CD8-positive, alpha-beta memory T cell (primary cell): Measurements from ENCODE around the gene REPS1. TPM values are rescaled to one million over a fixed set of nuclear protein-coding genes. Genes with fewer than 3 reads are reported as not detected.

ENCODE experiments used
- CTCF ChIA-PET: fragments of 350-600 bp; sonication (Branson Sonifier 250); formaldehyde crosslinking; loops from one replicate; lab custom pipeline; 2021; ENCODE audit warnings: antibody characterized with exemption; lab: Charles Lee
- POLR2A ChIA-PET: fragments of 350-600 bp; sonication (Branson Sonifier 250); formaldehyde crosslinking; loops from one replicate; lab custom pipeline; 2021; ENCODE audit warnings: antibody characterized with exemption; lab: Charles Lee
- DNase-seq, 5 donors: peaks; one replicate each; pipeline versions ENCODE4 v3.0.0 to v3.0.0-alpha.2; 2020 to 2022; ENCODE audit warnings: mixed read lengths in 1 of 5
- H3K27ac ChIP-seq: one replicate; pipeline ENCODE4 v1.7.0; 2013; ENCODE audit warnings: low read depth, mild to moderate bottlenecking, low read length, moderate library complexity
- H3K27me3 ChIP-seq: 2 replicates; pipeline ENCODE4 v1.7.0; 2013; ENCODE audit warnings: low read length, mild to moderate bottlenecking; ENCODE audit not compliant: insufficient read depth, poor library complexity, severe bottlenecking
- H3K36me3 ChIP-seq: 2 replicates; pipeline ENCODE4 v1.7.0; 2013; ENCODE audit warnings: mild to moderate bottlenecking, low read length, moderate library complexity; ENCODE audit not compliant: insufficient read depth
- H3K4me1 ChIP-seq: 2 replicates; pipeline ENCODE4 v1.7.0; 2013; ENCODE audit warnings: mild to moderate bottlenecking, low read length, moderate library complexity; ENCODE audit not compliant: insufficient read depth
- H3K4me3 ChIP-seq: 2 replicates; pipeline ENCODE4 v1.7.0; 2013; ENCODE audit warnings: mild to moderate bottlenecking, low read length
- H3K9me3 ChIP-seq: 2 replicates; pipeline ENCODE4 v1.7.0; 2013; ENCODE audit warnings: mild to moderate bottlenecking, low read length
- H3K27ac Mint-ChIP-seq, 8 donors: one replicate each; pipeline ENCODE4 v1.8.0; 2020 to 2021; ENCODE audit warnings: mixed read lengths in 8 of 8, mild to moderate bottlenecking in 6 of 8, inconsistent platforms in 3 of 8, moderate library complexity in 3 of 8
- H3K27me3 Mint-ChIP-seq, 2 donors: one replicate each; pipeline ENCODE4 v1.8.0; 2020 to 2021; ENCODE audit warnings: mixed read lengths in 2 of 2, mild to moderate bottlenecking in 1 of 2, moderate library complexity in 1 of 2
- H3K36me3 Mint-ChIP-seq, 3 donors: one replicate each; pipeline ENCODE4 v1.8.0; 2020 to 2021; ENCODE audit warnings: mixed read lengths in 3 of 3, inconsistent platforms in 1 of 3, mild to moderate bottlenecking in 1 of 3
- H3K4me1 Mint-ChIP-seq, 3 donors: one replicate each; pipeline ENCODE4 v1.8.0; 2020 to 2021; ENCODE audit warnings: mixed read lengths in 3 of 3, inconsistent platforms in 1 of 3, mild to moderate bottlenecking in 1 of 3
- H3K4me3 Mint-ChIP-seq, 7 donors: one replicate each; pipeline ENCODE4 v1.8.0; 2020 to 2021; ENCODE audit warnings: mixed read lengths in 7 of 7, mild to moderate bottlenecking in 6 of 7, moderate library complexity in 4 of 7, inconsistent platforms in 2 of 7
- H3K9me3 Mint-ChIP-seq, 5 donors: one replicate each; pipeline ENCODE4 v1.8.0; 2020 to 2022; ENCODE audit warnings: mixed read lengths in 5 of 5, mild to moderate bottlenecking in 3 of 5, moderate library complexity in 2 of 5, inconsistent platforms in 1 of 5
- polyA plus RNA-seq: library from polyadenylated mRNA; unstranded; fragments of 300-500 nt; fragmentation: Illumina TruSeq; gene quantifications from one replicate; pipeline ENCODE4 v1.2.3, GENCODE V29; 2021
- total RNA-seq, 2 experiments: library from RNA; stranded (reverse); gene quantifications; one replicate each; pipeline ENCODE4 v1.2.3, GENCODE V29; 2021

Gene REPS1
- total and polyA plus RNA-seq, 3 experiments from 2014 or later = 37.3 to 69.5 (median 64.4) TPM

DNA sequence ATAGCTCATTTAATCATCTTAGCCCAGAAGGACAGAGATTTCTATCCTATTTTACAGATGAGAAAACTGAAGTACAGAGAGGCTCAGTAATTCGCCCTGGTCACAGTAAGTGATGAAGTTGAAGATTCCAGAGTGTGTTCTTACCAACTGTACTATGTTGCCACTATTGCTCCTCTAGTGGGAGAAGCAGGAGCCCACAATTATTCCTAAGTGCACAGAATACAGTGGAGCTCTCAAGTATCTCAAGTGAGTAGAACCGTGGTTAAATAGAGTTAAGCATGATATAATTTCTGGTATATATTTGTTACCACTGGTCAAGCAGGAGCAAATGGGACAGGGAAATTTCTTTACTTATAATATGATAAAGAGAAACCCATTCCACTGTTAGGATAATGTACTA, 22.1 kb downstream of the REPS1 start:
- no peaks in the 10 kb centered on the region for H3K9me3 Mint-ChIP-seq
- H3K27me3 Mint-ChIP-seq = no peaks in the 10 kb centered on the region
- Histone ChIP-seq H3K9me3 (no peaks in the 10 kb centered on the region), H3K27me3 (no peaks in the 10 kb centered on the region), H3K4me1 (peaks cover 23% of the 10 kb centered on the region), H3K27ac (no peak overlapping the region), H3K4me3 (no peak overlapping the region), H3K36me3 (no peaks in the 10 kb centered on the region)
- ChIA-PET CTCF (no interaction called here), POLR2A (no interaction called here)
- H3K27ac Mint-ChIP-seq = no peak overlapping the region
- no peak for DNase-seq
- H3K36me3 Mint-ChIP-seq = peaks cover 0 to 2% (median 0%) of the 10 kb centered on the region in 3 donors
- peaks cover 35 to 62% (median 48%) of the 10 kb centered on the region in 3 donors for H3K4me1 Mint-ChIP-seq
- no peak overlapping the region for H3K4me3 Mint-ChIP-seq

DNA sequence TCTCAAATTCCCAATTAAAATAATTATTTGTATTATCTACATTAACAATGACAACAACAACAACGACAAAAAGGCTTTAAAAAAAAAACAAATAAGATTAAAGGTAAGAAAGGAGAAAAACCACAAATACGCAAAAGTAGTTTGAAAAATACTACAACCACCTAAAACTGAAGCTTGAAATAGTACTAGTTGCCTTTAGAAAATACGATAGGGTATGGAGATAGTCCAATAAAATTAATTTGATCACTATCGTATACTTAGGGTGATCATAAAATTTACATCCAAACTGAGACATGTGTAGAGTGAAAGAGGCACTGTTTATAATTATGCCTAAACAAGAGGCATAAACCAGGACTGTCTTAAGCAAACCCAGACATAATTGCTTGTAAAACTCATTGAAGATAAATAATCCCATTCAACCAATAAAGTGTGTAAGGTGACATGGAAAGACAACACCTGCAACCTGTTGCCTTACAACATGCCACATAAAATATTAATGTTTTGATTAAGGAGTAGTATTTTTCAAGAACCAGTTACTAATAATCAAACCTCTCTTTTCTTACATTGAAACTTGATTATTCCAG, 22.7 kb downstream of the REPS1 start:
- no peak overlapping the region for H3K4me3 Mint-ChIP-seq
- H3K27me3 Mint-ChIP-seq = no peaks in the 10 kb centered on the region
- DNase-seq = no peak
- Histone ChIP-seq H3K9me3 (no peaks in the 10 kb centered on the region), H3K4me1 (peaks cover 17% of the 10 kb centered on the region), H3K4me3 (no peak overlapping the region), H3K27ac (no peak overlapping the region), H3K27me3 (no peaks in the 10 kb centered on the region), H3K36me3 (no peaks in the 10 kb centered on the region)
- CTCF ChIA-PET = no interaction called here
- H3K27ac Mint-ChIP-seq = no peak overlapping the region
- H3K9me3 Mint-ChIP-seq = no peaks in the 10 kb centered on the region
- POLR2A ChIA-PET = no interaction called here
- peaks cover 0 to 2% (median 0%) of the 10 kb centered on the region in 3 donors for H3K36me3 Mint-ChIP-seq
- peaks cover 36 to 63% (median 47%) of the 10 kb centered on the region in 3 donors for H3K4me1 Mint-ChIP-seq

DNA sequence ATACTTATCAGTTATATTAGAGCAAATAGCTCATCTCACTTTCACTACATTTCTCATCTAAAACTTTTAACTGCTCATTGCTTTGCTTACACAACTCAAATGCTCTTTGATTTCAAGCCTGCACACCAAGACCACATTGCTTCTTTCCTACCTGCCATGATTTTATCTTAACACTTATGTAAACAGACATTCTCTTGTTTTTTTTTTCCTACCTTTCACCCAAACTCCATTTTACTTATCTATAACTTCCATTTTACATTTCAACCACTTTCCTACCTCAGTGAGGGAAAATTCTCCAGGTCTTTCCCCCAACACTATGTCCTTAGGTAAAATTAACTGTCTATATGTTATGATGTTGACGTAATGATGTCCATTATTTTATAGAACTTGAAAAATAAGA, 24.0 kb downstream of the REPS1 start:
- POLR2A ChIA-PET = no interaction called here
- Mint-ChIP-seq H3K27ac (no peak overlapping the region), H3K9me3 (no peaks in the 10 kb centered on the region), H3K4me3 (no peak overlapping the region), H3K27me3 (no peaks in the 10 kb centered on the region), H3K36me3 (peaks cover 0 to 2% (median 0%) of the 10 kb centered on the region in 3 donors), H3K4me1 (peaks cover 42 to 67% (median 48%) of the 10 kb centered on the region in 3 donors)
- CTCF ChIA-PET = interaction anchor here (0.6 to 1.0 kb wide), 2 partner anchors 87 to 1581 kb away, joined by 3 to 4 read pairs; no protein-coding TSS in a partner anchor
- Histone ChIP-seq H3K27ac (no peak overlapping the region), H3K27me3 (no peaks in the 10 kb centered on the region), H3K9me3 (no peaks in the 10 kb centered on the region), H3K4me3 (no peak overlapping the region), H3K4me1 (peaks cover 26% of the 10 kb centered on the region), H3K36me3 (no peaks in the 10 kb centered on the region)
- no peak for DNase-seq

DNA sequence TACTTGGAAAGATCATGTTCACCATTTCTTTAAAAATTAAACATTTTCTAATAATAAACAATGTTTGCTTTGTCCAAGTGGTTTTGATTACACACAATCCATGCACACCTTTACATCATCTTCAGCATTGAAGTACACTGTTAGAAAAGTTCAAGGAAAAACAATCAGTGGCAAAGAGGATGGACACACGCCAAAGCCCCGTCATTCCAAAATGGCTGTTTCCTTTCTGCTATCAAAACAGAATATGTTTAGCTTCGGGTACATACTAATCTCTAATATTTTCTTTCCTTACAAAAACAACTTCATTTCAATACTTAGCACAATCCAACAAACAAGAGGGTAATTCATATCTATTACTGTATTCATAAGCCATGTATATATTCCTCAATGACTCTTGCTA, 24.5 kb downstream of the REPS1 start:
- no peaks in the 10 kb centered on the region for H3K27me3 ChIP-seq
- H3K9me3 ChIP-seq = no peaks in the 10 kb centered on the region
- CTCF ChIA-PET = interaction anchor here (1.0 kb wide), 1 partner anchor 87 kb away, joined by 3 read pairs; no protein-coding TSS in a partner anchor
- no peaks in the 10 kb centered on the region for H3K36me3 ChIP-seq
- peaks cover 0 to 2% (median 0%) of the 10 kb centered on the region in 3 donors for H3K36me3 Mint-ChIP-seq
- H3K27ac ChIP-seq = no peak overlapping the region
- no peak for DNase-seq
- peaks cover 30% of the 10 kb centered on the region for H3K4me1 ChIP-seq
- H3K27me3 Mint-ChIP-seq = no peaks in the 10 kb centered on the region
- no peak overlapping the region for H3K27ac Mint-ChIP-seq
- H3K4me3 ChIP-seq = no peak overlapping the region
- POLR2A ChIA-PET = no interaction called here
- H3K9me3 Mint-ChIP-seq = no peaks in the 10 kb centered on the region
- H3K4me3 Mint-ChIP-seq = no peak overlapping the region
- H3K4me1 Mint-ChIP-seq = peaks cover 42 to 67% (median 48%) of the 10 kb centered on the region in 3 donors

DNA sequence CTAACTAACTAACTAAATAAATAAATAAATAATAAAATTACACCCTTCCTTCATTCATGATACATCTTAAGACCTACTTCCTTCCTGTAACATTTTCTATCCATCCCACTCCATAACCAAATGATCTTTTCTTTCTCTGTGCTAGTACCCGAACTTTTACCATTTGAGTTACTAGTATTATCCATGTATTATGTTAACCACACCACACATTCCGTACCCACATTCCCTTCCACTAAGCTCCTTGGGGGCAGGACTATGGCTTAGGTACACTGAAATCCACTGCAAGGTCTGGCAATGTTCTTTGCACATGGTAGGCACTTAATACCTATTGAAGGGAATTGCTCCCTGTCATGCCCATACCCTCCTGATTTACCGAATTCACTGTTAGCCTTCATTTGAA, 24.9 kb downstream of the REPS1 start:
- peaks cover 0 to 2% (median 0%) of the 10 kb centered on the region in 3 donors for H3K36me3 Mint-ChIP-seq
- no peaks in the 10 kb centered on the region for H3K27me3 Mint-ChIP-seq
- H3K4me3 ChIP-seq = no peak overlapping the region
- H3K4me3 Mint-ChIP-seq = no peak overlapping the region
- no peak for DNase-seq
- H3K9me3 ChIP-seq = no peaks in the 10 kb centered on the region
- ChIA-PET CTCF (no interaction called here), POLR2A (no interaction called here)
- H3K9me3 Mint-ChIP-seq = no peaks in the 10 kb centered on the region
- H3K27me3 ChIP-seq = no peaks in the 10 kb centered on the region
- H3K36me3 ChIP-seq = no peaks in the 10 kb centered on the region
- H3K27ac Mint-ChIP-seq = no peak overlapping the region
- peaks cover 35% of the 10 kb centered on the region for H3K4me1 ChIP-seq
- peaks cover 46 to 67% (median 48%) of the 10 kb centered on the region in 3 donors for H3K4me1 Mint-ChIP-seq
- H3K27ac ChIP-seq = no peak overlapping the region

DNA sequence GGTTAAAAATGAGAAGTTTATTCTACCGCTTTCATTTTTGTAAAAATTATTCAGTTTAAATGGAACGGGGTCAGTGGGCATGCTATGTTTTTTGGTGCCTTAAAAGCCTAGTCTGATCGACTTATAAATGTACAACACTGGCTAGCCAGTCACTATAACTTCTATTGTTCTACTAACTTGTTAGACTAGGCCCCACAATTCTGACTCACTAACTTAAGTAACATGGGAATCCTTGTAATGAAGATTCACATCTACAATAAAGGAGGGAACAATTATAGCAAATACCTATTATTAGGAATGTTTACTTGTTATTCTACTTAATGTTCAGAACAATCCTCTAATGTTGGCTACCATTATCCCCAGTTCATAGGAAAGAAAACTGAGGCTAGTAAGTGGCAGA, 28.5 kb downstream of the REPS1 start:
- Mint-ChIP-seq H3K4me3 (peak overlapping the region in 1 of 7 donors; percentile 32), H3K27ac (peak overlapping the region in 1 of 8 donors; percentile 51), H3K4me1 (peaks cover 56 to 71% (median 62%) of the 10 kb centered on the region in 3 donors), H3K36me3 (peaks cover 0 to 1% (median 0%) of the 10 kb centered on the region in 3 donors), H3K9me3 (no peaks in the 10 kb centered on the region), H3K27me3 (no peaks in the 10 kb centered on the region)
- CTCF ChIA-PET = no interaction called here
- H3K27ac ChIP-seq = no peak overlapping the region
- H3K27me3 ChIP-seq = no peaks in the 10 kb centered on the region
- no peaks in the 10 kb centered on the region for H3K36me3 ChIP-seq
- no peaks in the 10 kb centered on the region for H3K9me3 ChIP-seq
- POLR2A ChIA-PET = no interaction called here
- DNase-seq = no peak
- H3K4me1 ChIP-seq = peaks cover 34% of the 10 kb centered on the region
- no peak overlapping the region for H3K4me3 ChIP-seq

DNA sequence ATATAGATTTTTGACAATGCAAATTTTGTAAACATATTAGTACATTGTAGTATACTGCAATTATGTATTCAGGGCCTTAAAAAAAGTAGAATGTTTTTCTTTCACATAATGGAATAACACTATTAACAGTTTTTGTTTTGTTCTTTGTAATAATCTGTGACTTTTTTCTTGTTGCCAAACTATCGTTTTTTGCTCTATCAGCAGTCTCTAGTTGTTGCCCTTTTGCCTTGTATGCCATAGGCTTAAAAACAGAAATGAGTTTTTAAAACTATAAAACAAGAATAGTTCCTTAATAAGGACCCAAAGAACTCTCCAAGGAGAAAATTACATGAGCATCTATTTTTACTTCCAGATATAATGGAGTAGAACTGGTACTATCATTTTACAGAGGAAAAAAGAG, 29.5 kb downstream of the REPS1 start:
- POLR2A ChIA-PET = no interaction called here
- no peaks in the 10 kb centered on the region for H3K36me3 ChIP-seq
- peaks cover 29% of the 10 kb centered on the region for H3K4me1 ChIP-seq

DNA sequence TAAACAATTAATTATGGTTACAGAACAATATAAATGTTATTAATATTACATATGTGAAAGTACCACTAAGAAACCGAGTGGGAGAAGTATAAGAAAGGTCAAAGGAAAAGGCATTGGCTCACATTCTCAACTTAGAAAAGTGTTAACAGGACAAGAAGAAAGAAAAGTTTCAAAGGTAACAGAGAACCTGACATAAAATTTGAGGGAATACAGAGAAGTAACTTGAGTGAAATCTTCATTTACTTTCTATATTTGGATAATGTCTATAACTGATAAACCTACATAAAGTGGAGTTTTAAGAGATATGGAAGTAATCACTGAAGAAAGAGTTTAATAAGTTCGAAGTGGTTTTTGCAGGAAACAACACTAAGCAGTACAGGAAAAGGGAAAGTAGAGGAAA, 30.1 kb downstream of the REPS1 start:
- Histone ChIP-seq H3K27ac (no peak overlapping the region), H3K9me3 (no peaks in the 10 kb centered on the region), H3K36me3 (no peaks in the 10 kb centered on the region), H3K4me3 (no peak overlapping the region), H3K4me1 (peaks cover 29% of the 10 kb centered on the region), H3K27me3 (no peaks in the 10 kb centered on the region)
- Mint-ChIP-seq H3K27ac (peak overlapping the region in 4 of 8 donors; percentile 12 to 86 (median 50)), H3K9me3 (no peaks in the 10 kb centered on the region), H3K36me3 (peaks cover 0 to 4% (median 0%) of the 10 kb centered on the region in 3 donors), H3K4me3 (peak overlapping the region in 5 of 7 donors; percentile 4 to 55 (median 26)), H3K27me3 (no peaks in the 10 kb centered on the region), H3K4me1 (peaks cover 66 to 87% (median 78%) of the 10 kb centered on the region in 3 donors)
- no peak for DNase-seq
- POLR2A ChIA-PET = no interaction called here
- CTCF ChIA-PET = interaction anchor here (0.7 kb wide), 1 partner anchor 30 kb away, joined by 4 read pairs; no protein-coding TSS in a partner anchor

More for the DNA sequence above, 29.5 kb downstream of the REPS1 start:
- Mint-ChIP-seq H3K27ac (peak overlapping the region in 3 of 8 donors; percentile 35 to 86 (median 48)), H3K36me3 (peaks cover 0 to 1% (median 0%) of the 10 kb centered on the region in 3 donors), H3K27me3 (no peaks in the 10 kb centered on the region), H3K4me3 (peak overlapping the region in 6 of 7 donors; percentile 26 to 55 (median 48)), H3K4me1 (peaks cover 60 to 81% (median 71%) of the 10 kb centered on the region in 3 donors), H3K9me3 (no peaks in the 10 kb centered on the region)
- CTCF ChIA-PET = no interaction called here
- Histone ChIP-seq H3K9me3 (no peaks in the 10 kb centered on the region), H3K4me3 (no peak overlapping the region), H3K27ac (no peak overlapping the region), H3K27me3 (no peaks in the 10 kb centered on the region)
- DNase-seq = no peak
